A549 treated with CORT108297 at 1 μM for 4 hours (cell line): ENCODE measurements around the gene PWWP2A. TPM values are rescaled to one million over a fixed set of nuclear protein-coding genes. Genes with fewer than 3 reads are reported as not detected.

Source experiments
- total RNA-seq: library from RNA; stranded (reverse); fragments of 200-300 nt; extraction: Qiagen RNA extraction; gene quantifications from 5 replicates; pipeline ENCODE4 v1.2.3, GENCODE V29; 2022

The PWWP2A gene
- total RNA-seq, result 8.0 to 11.5 TPM (median 10.7 TPM) in 5 replicates

GRCh38 chr5:160119142-160119904 lies at the start of gene PWWP2A:
Gene PWWP2A, minus strand, starts transcription at chr5:160119450. Its CDS starts 62 bp downstream, at chr5:160119388.

Other genes starting within 250 kb of the PWWP2A start
- gene ADRA1B, start 203.0 kb downstream of the PWWP2A start, total RNA-seq, result 12.7 to 19.1 TPM (median 16.6 TPM) in 5 replicates
- gene TTC1, start 110.3 kb downstream of the PWWP2A start, total RNA-seq, result 64.2 to 76.1 TPM (median 65.7 TPM) in 5 replicates
- 0.92 to 1.4 TPM (median 1.1 TPM) in 5 replicates for gene FABP6, start 110.1 kb upstream of the PWWP2A start, total RNA-seq
- 11.0 to 15.4 TPM (median 13.6 TPM) in 5 replicates for gene CCNJL, start 193.1 kb upstream of the PWWP2A start, total RNA-seq